HEK293 (cell line): ENCODE results near the gene ARHGEF12.

Experiments
- CTCF ChIA-PET: fragments of 350-600 bp; formaldehyde crosslinking; extraction: SDS; loops from one replicate; lab custom pipeline; 2021; ENCODE audit warnings: antibody characterized with exemption; lab: Yijun Ruan, JAX
- POLR2A ChIA-PET: fragments of 300-600 bp; formaldehyde crosslinking; extraction: SDS; loops from one replicate; lab custom pipeline; 2020; ENCODE audit warnings: antibody characterized with exemption, inconsistent platforms; lab: Yijun Ruan, JAX
- H3K27ac ChIP-seq: fragments of 200-500 bp; sonication (Bioruptor generic); 2 replicates; pipeline ENCODE4 v1.5.1; 2014; ENCODE audit warnings: low read depth, low read length, control low read depth, inconsistent platforms; ENCODE audit errors: extremely low read depth
- H3K36me3 ChIP-seq, 2 experiments: fragments of 200-500 bp in 1 of 2; sonication (Bioruptor generic) in 1 of 2; 1 replicate in 1 of 2; 2 replicates in 1 of 2; pipeline ENCODE4 v1.5.1; 2014 to 2017; ENCODE audit warnings: inconsistent platforms in 2 of 2, low read length in 2 of 2; ENCODE audit not compliant: control insufficient read depth in 2 of 2, insufficient read depth in 1 of 2
- H3K4me1 ChIP-seq: fragments of 200-500 bp; sonication (Bioruptor generic); 2 replicates; pipeline ENCODE4 v1.5.1; 2014; ENCODE audit warnings: mild to moderate bottlenecking, low read length, inconsistent platforms; ENCODE audit not compliant: control insufficient read depth, insufficient read depth
- H3K4me3 ChIP-seq: 2 replicates; pipeline ENCODE4 v1.5.1; 2011; ENCODE audit warnings: low read depth, mild to moderate bottlenecking, control low read depth, low read length, moderate library complexity
- H3K9me3 ChIP-seq: fragments of 200-500 bp; sonication (Bioruptor generic); 2 replicates; pipeline ENCODE4 v1.5.1; 2014; ENCODE audit warnings: low read depth, low read length, inconsistent platforms; ENCODE audit not compliant: control insufficient read depth, insufficient read depth
- IKZF3 ChIP-seq: fragments of 450-650 bp; IDR thresholded peaks from 2 replicates; pipeline ENCODE4 v1.5.0; 2018; ENCODE audit warnings: missing biosample characterization, mild to moderate bottlenecking, missing genetic modification characterization, moderate library complexity
- KLF1 ChIP-seq: fragments of 450-650 bp; formaldehyde crosslinking; IDR thresholded peaks from 2 replicates; pipeline ENCODE4 v1.5.1; 2016; ENCODE audit warnings: missing biosample characterization, missing genetic modification characterization
- KLF9 ChIP-seq: fragments of 450-650 bp; formaldehyde crosslinking; IDR thresholded peaks from 2 replicates; pipeline ENCODE4 v1.5.1; 2016; ENCODE audit warnings: missing biosample characterization, missing genetic modification characterization, low read depth
- PATZ1 ChIP-seq: fragments of 450-650 bp; formaldehyde crosslinking; IDR thresholded peaks from 2 replicates; pipeline ENCODE4 v1.5.1; 2016; ENCODE audit warnings: missing biosample characterization, missing genetic modification characterization
- PRDM10 ChIP-seq: fragments of 450-650 bp; formaldehyde crosslinking; IDR thresholded peaks from 2 replicates; pipeline ENCODE4 v1.5.1; 2016; ENCODE audit warnings: missing biosample characterization, missing genetic modification characterization
- SCRT2 ChIP-seq: fragments of 450-650 bp; formaldehyde crosslinking; IDR thresholded peaks from 2 replicates; pipeline ENCODE4 v1.5.1; 2016; ENCODE audit warnings: missing biosample characterization, missing genetic modification characterization
- ZBTB10 ChIP-seq: fragments of 450-650 bp; formaldehyde crosslinking; IDR thresholded peaks from 2 replicates; pipeline ENCODE4 v1.5.1; 2016; ENCODE audit warnings: missing biosample characterization, missing genetic modification characterization
- ZBTB20 ChIP-seq: fragments of 450-650 bp; formaldehyde crosslinking; IDR thresholded peaks from 2 replicates; pipeline ENCODE4 v1.5.1; 2016; ENCODE audit warnings: missing biosample characterization, missing genetic modification characterization
- ZNF157 ChIP-seq: fragments of 450-650 bp; formaldehyde crosslinking; IDR thresholded peaks from 2 replicates; pipeline ENCODE4 v1.5.1; 2016; ENCODE audit warnings: missing biosample characterization, missing genetic modification characterization
- ZNF404 ChIP-seq: fragments of 450-650 bp; formaldehyde crosslinking; IDR thresholded peaks from 2 replicates; pipeline ENCODE4 v1.5.1; 2017; ENCODE audit warnings: missing biosample characterization, missing genetic modification characterization
- ZNF488 ChIP-seq: fragments of 450-650 bp; formaldehyde crosslinking; IDR thresholded peaks from 2 replicates; pipeline ENCODE4 v1.5.1; 2016; ENCODE audit warnings: missing biosample characterization, missing genetic modification characterization
- ZNF701 ChIP-seq: fragments of 450-650 bp; formaldehyde crosslinking; IDR thresholded peaks from 2 replicates; pipeline ENCODE4 v1.5.1; 2016; ENCODE audit warnings: missing biosample characterization, missing genetic modification characterization
- ZSCAN5A ChIP-seq: fragments of 450-650 bp; formaldehyde crosslinking; IDR thresholded peaks from 2 replicates; pipeline ENCODE4 v1.5.1; 2016; ENCODE audit warnings: missing biosample characterization, missing genetic modification characterization

The ARHGEF12 gene

GRCh38 chr11:120326228-120326627, 10.0 kb upstream of the ARHGEF12 start:
- Histone ChIP-seq H3K4me1 (no peaks in the 10 kb centered on the region), H3K36me3 (peaks cover 0 to 30% of the 10 kb centered on the region in 2 experiments; a peak in 2 of 3 replicates), H3K4me3 (peak overlapping the region; percentile 72), H3K27ac (peak overlapping the region; percentile 67; the same call in 1 of the 2 replicates), H3K9me3 (no peaks in the 10 kb centered on the region)
- TF ChIP-seq ZNF404 (tag by site-specific recombination) = no peak
- TF ChIP-seq ZNF701 (tag by site-specific recombination) = no peak
- no peak for TF ChIP-seq ZBTB10
- TF ChIP-seq ZNF157 (tag by site-specific recombination) = no peak
- no peak for TF ChIP-seq PATZ1
- TF ChIP-seq ZSCAN5A (tag by site-specific recombination) = no peak
- TF ChIP-seq KLF1 (tag by site-specific recombination) = no peak
- ChIA-PET POLR2A (interaction anchor here (1.2 to 2.4 kb wide), 2 partner anchors 8 to 10 kb away, joined by 3 to 9 read pairs; partner anchors contain the start of gene ARHGEF12), CTCF (interaction anchor here (0.6 to 2.4 kb wide), 11 partner anchors 9 to 604 kb away, joined by 3 to 13 read pairs (median 3); partner anchors contain the start of genes ARHGEF12 and GRIK4)

- H3K9me3 ChIP-seq = no peaks in the 10 kb centered on the region
- no peak overlapping the region for H3K4me3 ChIP-seq
- no peak overlapping the region for H3K27ac ChIP-seq
- no peaks in the 10 kb centered on the region for H3K4me1 ChIP-seq
- ChIA-PET POLR2A (interaction anchor here (1.2 to 2.4 kb wide), 2 partner anchors 8 to 10 kb away, joined by 3 to 9 read pairs; partner anchors contain the start of gene ARHGEF12), CTCF (interaction anchor here (0.6 to 2.4 kb wide), 12 partner anchors 9 to 604 kb away, joined by 3 to 13 read pairs (median 4); partner anchors contain the start of genes ARHGEF12 and GRIK4)
- TF ChIP-seq SCRT2 (tag by site-specific recombination) = no peak
- no peak for TF ChIP-seq ZBTB20
- TF ChIP-seq ZNF488 (tag by site-specific recombination) = no peak
- TF ChIP-seq IKZF3 (tag by site-specific recombination) = no peak
- no peak for TF ChIP-seq KLF9 (tag by site-specific recombination)
- peak; percentile 54 for TF ChIP-seq PRDM10 (tag by site-specific recombination)
- peaks cover 0 to 35% of the 10 kb centered on the region in 2 experiments; a peak in 2 of 3 replicates for H3K36me3 ChIP-seq
Observed at GRCh38 chr11:120326845-120327281, 9.3 kb upstream of the ARHGEF12 start.
